ENCODE data around the gene CCDC188. TPM values are rescaled to one million over a fixed set of nuclear protein-coding genes. Genes with fewer than 3 reads are reported as not detected.

CCDC188 gene
- polyA plus RNA-seq, 1 donor from 2014 or later, result not detected

GRCh38 chr22:20183101-20183500 is 32.2 kb upstream of the CCDC188 start:
- no peaks in the 10 kb centered on the region for H3K36me3 ChIP-seq (ENCODE audit: insufficient read depth, low read length)
- no peak overlapping the region for H3K4me2 ChIP-seq (ENCODE audit: low read length)
- no peaks in the 10 kb centered on the region for H3K79me2 ChIP-seq (replicated peaks; ENCODE audit: insufficient read depth, low read length)
- H3K9me3 ChIP-seq (ENCODE audit: low read length), result no peaks in the 10 kb centered on the region
- no peak overlapping the region for H3K4me3 ChIP-seq (ENCODE audit: low read length)
- no peaks in the 10 kb centered on the region for H4K20me1 ChIP-seq (ENCODE audit: insufficient read depth)
- H3K27ac ChIP-seq (ENCODE audit: low read length), result no peak overlapping the region
- H2AFZ ChIP-seq (ENCODE audit: low read depth, low read length), result no peak overlapping the region
- TF ChIP-seq EP300 (conservative IDR thresholded peaks at IDR 0.05; ENCODE audit: poor library complexity, severe bottlenecking) (no peak), POLR2AphosphoS5 (IDR thresholded peaks at IDR 0.05) (no peak), SMC3 (conservative IDR thresholded peaks at IDR 0.05; ENCODE audit: poor library complexity) (no peak), EZH2 (IDR thresholded peaks at IDR 0.05; ENCODE audit: borderline replicate concordance, insufficient read depth, low read length, poor library complexity, severe bottlenecking) (no peak), RAD21 (conservative IDR thresholded peaks at IDR 0.05) (no peak), MXI1 (conservative IDR thresholded peaks at IDR 0.05; ENCODE audit: poor library complexity, severe bottlenecking) (no peak), REST (IDR thresholded peaks at IDR 0.05; ENCODE audit: borderline replicate concordance) (no peak), TAF1 (IDR thresholded peaks at IDR 0.05; ENCODE audit: low read depth) (no peak)
- TF ChIP-seq, protein P1, sequence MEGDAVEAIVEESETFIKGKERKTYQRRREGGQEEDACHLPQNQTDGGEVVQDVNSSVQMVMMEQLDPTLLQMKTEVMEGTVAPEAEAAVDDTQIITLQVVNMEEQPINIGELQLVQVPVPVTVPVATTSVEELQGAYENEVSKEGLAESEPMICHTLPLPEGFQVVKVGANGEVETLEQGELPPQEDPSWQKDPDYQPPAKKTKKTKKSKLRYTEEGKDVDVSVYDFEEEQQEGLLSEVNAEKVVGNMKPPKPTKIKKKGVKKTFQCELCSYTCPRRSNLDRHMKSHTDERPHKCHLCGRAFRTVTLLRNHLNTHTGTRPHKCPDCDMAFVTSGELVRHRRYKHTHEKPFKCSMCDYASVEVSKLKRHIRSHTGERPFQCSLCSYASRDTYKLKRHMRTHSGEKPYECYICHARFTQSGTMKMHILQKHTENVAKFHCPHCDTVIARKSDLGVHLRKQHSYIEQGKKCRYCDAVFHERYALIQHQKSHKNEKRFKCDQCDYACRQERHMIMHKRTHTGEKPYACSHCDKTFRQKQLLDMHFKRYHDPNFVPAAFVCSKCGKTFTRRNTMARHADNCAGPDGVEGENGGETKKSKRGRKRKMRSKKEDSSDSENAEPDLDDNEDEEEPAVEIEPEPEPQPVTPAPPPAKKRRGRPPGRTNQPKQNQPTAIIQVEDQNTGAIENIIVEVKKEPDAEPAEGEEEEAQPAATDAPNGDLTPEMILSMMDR (IDR thresholded peaks at IDR 0.05; ENCODE audit: poor library complexity, severe bottlenecking), result no peak
- H3K27me3 ChIP-seq (ENCODE audit: insufficient read depth, low read depth, low read length), result no peaks in the 10 kb centered on the region
- H3F3A ChIP-seq (ENCODE audit: insufficient read depth, low read length, poor library complexity, severe bottlenecking), result no peaks in the 10 kb centered on the region
- H3K9me2 ChIP-seq (ENCODE audit: insufficient read depth, low read length), result no peaks in the 10 kb centered on the region
- no peak overlapping the region for H3K9ac ChIP-seq (ENCODE audit: low read length)

DNA sequence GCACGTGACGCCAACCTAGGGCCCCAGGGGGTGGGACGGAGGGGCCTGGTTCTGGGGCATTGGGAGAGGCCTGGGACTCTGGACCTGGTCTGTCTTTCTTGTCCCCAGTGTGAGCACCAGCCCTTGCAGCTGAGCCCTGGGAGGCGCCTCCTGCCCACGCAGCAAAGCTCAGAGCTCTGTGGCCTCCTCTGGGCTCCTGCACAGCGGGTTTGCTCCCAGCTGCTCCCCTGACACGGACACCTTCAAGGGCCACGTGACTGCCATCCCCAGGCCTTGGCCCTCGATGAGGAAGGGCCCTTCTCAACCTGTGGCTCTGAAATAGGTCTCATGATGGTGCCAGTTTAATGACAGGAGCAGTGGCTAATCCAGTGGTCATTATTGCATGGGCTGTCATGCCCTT is 31.5 kb upstream of the CCDC188 start:
- Histone ChIP-seq H3K27ac (ENCODE audit: low read length) (no peak overlapping the region), H3F3A (ENCODE audit: insufficient read depth, low read length, poor library complexity, severe bottlenecking) (no peaks in the 10 kb centered on the region), H4K20me1 (ENCODE audit: insufficient read depth) (no peaks in the 10 kb centered on the region), H3K79me2 (replicated peaks; ENCODE audit: insufficient read depth, low read length) (no peaks in the 10 kb centered on the region), H3K36me3 (ENCODE audit: insufficient read depth, low read length) (no peaks in the 10 kb centered on the region), H3K9me2 (ENCODE audit: insufficient read depth, low read length) (no peaks in the 10 kb centered on the region), H3K9me3 (ENCODE audit: low read length) (no peaks in the 10 kb centered on the region), H3K27me3 (ENCODE audit: insufficient read depth, low read depth, low read length) (no peaks in the 10 kb centered on the region), H3K9ac (ENCODE audit: low read length) (no peak overlapping the region), H2AFZ (ENCODE audit: low read depth, low read length) (no peak overlapping the region), H3K4me2 (ENCODE audit: low read length) (no peak overlapping the region), H3K4me3 (ENCODE audit: low read length) (no peak overlapping the region)
- TF ChIP-seq TAF1 (IDR thresholded peaks at IDR 0.05; ENCODE audit: low read depth) (no peak), MXI1 (conservative IDR thresholded peaks at IDR 0.05; ENCODE audit: poor library complexity, severe bottlenecking) (no peak), EP300 (conservative IDR thresholded peaks at IDR 0.05; ENCODE audit: poor library complexity, severe bottlenecking) (no peak), EZH2 (IDR thresholded peaks at IDR 0.05; ENCODE audit: borderline replicate concordance, insufficient read depth, low read length, poor library complexity, severe bottlenecking) (no peak), REST (IDR thresholded peaks at IDR 0.05; ENCODE audit: borderline replicate concordance) (no peak), POLR2AphosphoS5 (IDR thresholded peaks at IDR 0.05) (no peak), SMC3 (conservative IDR thresholded peaks at IDR 0.05; ENCODE audit: poor library complexity) (no peak), RAD21 (conservative IDR thresholded peaks at IDR 0.05) (no peak)
- TF ChIP-seq, protein P1 (IDR thresholded peaks at IDR 0.05; ENCODE audit: poor library complexity, severe bottlenecking), result no peak

Measured in neural cell (in vitro differentiated cells).